T-helper 1 cell treated with Interleukin-12 subunit alpha and Interleukin-12 subunit beta and Interleukin-4 antibody, amounts not matched to agents 30 ng/mL and 1 ng/mL, for 36 hours (primary cell): ENCODE data around the gene ZNF664. TPM values are rescaled to one million over a fixed set of nuclear protein-coding genes. Genes with fewer than 3 reads are reported as not detected.

Source experiments
- intact Hi-C: fragments of 100-400 bp; cut with micrococcal nuclease; formaldehyde crosslinking; loops from one replicate; pipeline ENCODE4 v1.15.1; 2024
- total RNA-seq: library from RNA; stranded (reverse); gene quantifications from 2 replicates; pipeline ENCODE4 v1.2.3, GENCODE V29; 2022

ZNF664 gene
- total RNA-seq, 1 donor from 2014 or later = 53.7 TPM

GRCh38 chr12:124006846-124007713, 34.1 kb downstream of the ZNF664 start:
- intact Hi-C loops = loop anchor here (2.0 kb wide), 1 partner anchor 34 kb away; the partner anchor contains the start of genes CCDC92 and ZNF664

DNA sequence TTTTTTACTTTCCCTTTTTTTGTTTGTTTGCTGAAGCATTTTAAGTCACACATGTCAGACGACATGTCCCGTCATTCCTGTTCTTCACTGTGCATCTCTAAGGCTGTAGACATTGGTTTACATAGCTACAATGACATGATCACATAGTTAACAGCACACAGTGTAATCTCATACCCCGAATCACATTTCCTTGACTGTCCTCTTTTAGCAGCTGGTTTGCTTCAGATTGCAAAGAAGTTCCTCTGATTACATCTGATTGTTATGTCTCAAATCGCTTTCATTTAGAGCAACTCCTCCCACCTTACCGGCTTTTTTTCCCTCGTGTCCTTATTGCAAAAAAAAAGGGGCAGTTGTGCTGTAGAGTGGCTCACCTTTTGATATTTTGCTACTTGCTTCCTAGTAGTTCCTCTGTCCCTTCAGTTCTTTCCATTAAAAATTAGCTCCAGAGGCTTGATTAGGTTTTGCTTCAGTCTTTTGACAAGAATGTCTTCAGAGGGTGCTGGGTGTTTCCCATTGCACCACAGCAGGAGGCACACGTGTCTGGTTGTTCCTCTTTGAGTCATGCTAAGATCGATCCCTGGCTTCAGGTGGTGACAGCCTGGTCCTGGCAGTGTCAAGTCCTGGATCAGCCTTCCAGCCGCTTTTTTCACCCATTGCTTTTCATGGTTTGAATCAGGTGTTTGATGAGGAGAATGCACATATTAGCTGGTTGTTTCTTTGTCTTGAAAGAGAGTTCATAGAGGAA, 35.0 kb downstream of the ZNF664 start:
- intact Hi-C loops = loop anchor here (2.0 kb wide), 1 partner anchor 35 kb away; the partner anchor contains the start of genes CCDC92 and ZNF664

- intact Hi-C loops = no loop called here
Measured at GRCh38 chr12:124008595-124008994, 35.6 kb downstream of the ZNF664 start.

DNA sequence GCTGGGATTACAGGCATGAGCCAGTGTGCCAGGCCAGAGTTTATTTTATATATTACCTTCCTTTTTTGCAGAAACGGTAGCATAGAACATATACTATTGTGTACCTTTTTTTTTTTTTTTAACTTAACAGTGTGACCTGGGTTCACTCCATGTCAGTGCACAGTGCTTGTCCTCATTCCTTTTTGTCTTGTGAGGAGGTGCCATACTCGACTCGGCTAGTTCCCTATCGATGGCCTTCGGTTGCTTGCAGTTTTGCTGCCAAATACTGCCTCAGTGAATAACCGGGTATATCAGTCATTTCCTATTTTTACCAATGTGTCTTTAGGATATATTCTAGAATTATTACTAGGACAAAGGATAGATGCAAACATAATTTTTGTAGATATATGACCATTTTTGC, 36.8 kb downstream of the ZNF664 start:
- intact Hi-C loops = no loop called here

GRCh38 chr12:124010687-124011086, 37.7 kb downstream of the ZNF664 start:
- intact Hi-C loops = no loop called here

- intact Hi-C loops = no loop called here
Measured at GRCh38 chr12:124011435-124012115, 38.6 kb downstream of the ZNF664 start.

GRCh38 chr12:124013073-124013472, 40.1 kb downstream of the ZNF664 start:
- intact Hi-C loops = no loop called here

DNA sequence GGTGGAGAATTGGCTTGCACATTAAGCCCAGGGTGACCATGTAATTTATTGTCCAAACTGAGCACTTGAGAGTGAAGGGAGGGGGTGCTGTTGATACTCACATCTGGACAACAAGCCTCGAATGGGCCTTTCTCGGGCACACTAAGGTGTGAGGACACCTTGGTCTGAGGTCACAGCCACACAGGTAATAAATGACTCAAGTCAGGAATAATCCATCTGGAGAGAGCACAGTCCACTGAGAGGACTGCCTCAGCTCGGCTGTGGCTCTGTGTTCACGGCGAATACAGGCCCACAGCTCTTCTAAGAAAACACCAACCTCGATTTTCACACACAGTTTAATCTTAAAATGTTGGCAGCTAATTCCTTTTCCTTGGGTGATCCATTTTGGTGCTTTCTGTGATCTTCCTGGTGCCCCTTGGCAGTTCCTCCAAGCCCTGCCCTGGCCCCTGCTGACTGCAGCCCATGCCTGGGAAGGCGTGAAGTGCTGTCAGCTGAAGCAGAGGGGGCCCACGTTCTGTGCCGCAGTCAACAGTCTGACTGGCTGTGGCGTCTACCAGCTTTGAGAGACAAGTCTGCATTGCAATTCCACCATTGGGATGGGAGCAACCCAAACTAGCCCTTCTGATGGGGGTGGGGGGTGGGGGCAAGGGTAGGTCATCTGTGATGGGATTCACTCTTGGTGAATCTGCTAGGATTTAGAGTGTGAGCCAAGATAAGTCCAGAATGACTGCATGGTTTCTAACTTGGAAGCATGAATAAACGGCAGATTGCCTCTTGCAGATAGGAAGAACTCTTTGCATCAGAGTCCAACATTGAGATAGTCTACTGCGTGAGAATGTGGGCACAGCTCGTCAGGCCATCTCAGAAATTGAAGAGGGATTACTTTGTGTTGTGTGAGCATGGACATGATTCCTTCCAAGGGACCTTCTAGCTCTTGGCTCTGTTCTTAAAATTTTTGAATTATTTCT, 42.8 kb downstream of the ZNF664 start:
- intact Hi-C loops = no loop called here

GRCh38 chr12:124017064-124017463, 44.0 kb downstream of the ZNF664 start:
- intact Hi-C loops = no loop called here

DNA sequence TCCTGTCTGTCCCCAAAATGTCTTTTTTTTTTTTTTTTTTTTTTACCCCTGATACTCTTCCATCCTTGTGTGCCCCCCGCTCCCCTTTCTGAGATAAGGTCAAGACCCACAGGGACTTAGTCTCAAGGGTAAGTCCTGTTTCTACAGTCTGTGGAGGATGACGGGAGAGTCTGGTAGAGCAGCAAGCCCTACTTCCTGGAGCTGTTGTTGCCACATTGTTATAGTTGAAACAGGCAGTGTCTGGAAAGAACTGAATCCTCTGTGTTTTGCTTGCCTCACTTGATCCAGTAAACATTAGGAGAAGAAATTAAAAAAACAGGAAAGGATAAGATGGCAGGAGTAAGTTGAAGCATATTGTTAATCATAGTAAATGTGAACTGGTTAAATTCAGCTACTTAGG, 45.5 kb downstream of the ZNF664 start:
- intact Hi-C loops = no loop called here

DNA sequence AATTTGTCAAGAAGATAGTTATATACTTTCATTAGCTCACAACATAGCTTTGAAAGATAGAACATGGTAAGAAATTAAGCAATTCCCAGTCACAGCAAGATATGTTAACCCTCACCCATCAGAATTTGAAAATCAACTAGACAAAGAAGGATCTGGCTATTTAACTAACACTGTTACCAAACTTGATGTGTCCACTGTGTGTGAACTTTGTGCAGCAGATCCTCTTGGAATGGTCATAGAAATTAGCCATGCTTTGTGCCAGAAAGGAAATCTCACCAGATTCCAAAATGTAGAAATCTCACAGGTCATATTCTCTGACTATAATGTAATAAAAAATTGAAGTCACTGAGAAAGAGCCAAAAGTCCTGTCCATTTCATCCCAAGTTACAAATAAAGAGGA, 46.1 kb downstream of the ZNF664 start:
- intact Hi-C loops = no loop called here

DNA sequence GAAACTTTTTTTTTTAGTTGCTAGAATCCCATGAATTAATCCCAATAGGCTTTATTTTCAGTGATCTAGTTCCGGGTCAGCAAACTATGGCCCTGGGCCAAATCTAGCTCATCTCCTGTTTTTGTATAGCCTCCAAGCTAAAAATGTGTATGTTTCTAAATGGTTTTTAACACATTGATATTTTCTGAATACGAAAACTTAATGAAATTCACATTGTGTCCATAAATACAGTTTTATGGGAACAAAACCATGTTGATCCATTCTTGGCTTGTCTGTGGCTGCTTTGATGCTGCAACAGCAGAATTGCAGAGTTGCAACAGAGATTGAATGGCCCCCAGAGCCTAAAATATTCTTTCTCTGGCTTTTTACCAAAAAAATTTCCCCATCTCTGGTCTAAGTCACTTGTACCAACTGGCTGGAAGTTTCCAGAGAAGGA, 47.5 kb downstream of the ZNF664 start:
- intact Hi-C loops = no loop called here

DNA sequence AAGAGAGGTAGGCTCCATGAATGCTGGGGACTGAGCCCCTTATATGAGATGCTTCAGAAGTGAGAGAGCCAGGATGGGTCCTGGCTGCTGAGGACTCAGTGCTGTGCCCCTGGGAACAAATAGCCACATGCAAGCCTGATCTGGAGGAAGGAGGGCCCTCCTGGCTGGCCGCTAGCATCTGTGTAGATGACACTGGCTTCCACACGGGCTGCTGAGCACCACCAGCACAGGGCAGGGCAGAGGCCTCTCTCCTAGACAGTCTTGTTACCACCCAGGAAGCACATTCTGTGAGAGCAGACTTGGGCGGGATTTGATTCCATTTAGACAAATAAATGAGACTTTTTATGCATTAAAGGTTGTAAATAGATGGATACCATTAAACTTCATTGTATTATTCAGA, 48.0 kb downstream of the ZNF664 start:
- intact Hi-C loops = no loop called here

DNA sequence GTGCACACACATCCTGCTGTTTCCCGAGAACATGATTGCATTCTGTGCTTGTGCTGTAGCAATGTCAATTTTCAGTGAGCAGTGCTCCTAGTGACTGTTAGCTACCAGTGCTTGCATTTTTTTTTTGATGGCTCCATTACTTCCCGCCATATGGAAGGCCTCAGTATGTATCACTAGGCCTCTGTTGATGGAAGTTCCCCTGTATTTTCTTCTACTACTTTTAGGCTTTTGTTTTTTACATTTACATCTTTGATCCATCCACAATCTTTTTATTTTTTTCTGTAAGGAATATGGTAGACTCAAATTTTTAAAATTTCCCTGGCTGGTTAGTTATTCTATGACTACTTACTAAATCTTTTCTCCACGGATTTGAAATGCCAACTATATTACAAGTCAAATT, 49.1 kb downstream of the ZNF664 start:
- intact Hi-C loops = no loop called here

GRCh38 chr12:124024263-124024678, 51.3 kb downstream of the ZNF664 start:
- intact Hi-C loops = no loop called here

- intact Hi-C loops = no loop called here
Measured at GRCh38 chr12:124024776-124025175, 51.8 kb downstream of the ZNF664 start.

DNA sequence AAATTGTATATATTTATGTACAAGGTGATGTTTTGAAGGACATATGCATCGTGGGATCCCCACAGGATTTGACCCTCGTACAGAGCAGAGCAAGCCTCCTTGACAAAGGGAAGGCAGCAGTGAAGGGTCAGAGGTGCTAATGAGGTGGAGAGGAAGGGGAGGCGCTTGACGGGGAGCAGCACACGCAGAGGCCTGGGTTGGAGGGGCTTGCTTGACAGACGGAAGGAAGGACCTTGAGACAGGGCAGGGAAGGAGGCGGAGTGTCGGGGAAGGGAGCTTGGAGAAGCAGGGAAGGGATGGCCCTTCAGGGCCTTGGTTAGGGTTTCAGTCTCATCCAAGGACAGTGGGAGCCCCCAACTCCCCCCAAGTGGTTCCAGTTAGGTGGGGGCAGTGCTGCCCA, 52.6 kb downstream of the ZNF664 start:
- intact Hi-C loops = no loop called here

DNA sequence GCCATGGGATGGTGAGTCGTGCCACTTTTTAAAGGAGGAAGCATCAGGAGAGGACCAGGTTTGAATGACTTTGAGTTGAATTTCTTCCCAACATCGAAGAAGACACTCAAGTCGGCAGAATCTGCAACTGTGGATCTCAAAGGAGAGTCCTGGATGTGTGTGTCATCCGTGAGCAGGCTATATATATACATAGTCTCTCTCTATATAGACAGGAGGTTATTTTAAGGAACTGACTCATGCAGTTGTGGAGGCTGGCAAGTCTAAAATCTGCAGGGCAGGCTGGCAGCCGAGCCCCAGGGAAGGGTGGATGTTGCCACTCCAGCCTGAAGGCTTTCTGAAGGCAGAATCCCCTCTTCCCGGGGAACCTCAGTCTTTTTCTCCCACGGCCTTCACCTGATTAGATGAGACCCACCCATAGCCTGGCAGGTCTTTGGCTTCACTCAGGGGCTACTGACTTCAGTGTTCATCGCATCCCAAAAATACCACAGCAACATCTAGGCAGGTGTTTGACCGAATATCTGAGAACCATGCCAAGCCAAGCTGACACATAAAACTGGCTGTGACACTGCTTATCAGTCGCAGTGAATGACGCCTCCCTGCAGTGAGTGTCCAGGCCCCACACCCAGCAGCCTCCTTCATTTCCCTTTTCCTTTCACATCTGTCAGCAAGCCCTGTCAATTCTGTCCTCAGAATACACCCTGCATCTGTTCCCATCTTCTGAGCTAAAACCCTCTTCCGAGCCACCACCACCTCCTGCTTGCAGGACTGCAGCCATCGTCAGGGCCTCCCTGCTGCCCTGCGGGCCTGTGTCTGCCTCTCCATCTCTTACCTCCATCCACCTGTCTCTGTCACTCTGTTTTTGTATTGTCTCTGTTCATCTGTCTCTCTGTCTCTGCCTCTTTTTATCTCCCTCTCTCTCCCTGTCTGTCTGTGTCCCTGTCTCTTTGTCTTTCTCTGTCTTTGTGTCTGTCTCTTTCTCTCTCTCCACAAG, 54.0 kb downstream of the ZNF664 start:
- intact Hi-C loops = no loop called here
